ENCODE data around the gene THG1L. TPM values are rescaled to one million over a fixed set of nuclear protein-coding genes. Genes with fewer than 3 reads are reported as not detected.

THG1L gene
- total RNA-seq (2014; rRNA removed; shearing (Covaris generic)) (11.8 and 12.2 TPM in 2 replicates), polyA plus RNA-seq (2016; fragmentation: Nextera tagmentation; extraction: Ambion mirVana) (13.8 and 15.9 TPM in 2 replicates)
- long read RNA-seq, transcript THG1L-201 (6 exons, 3,107 nt) = major isoform, 14 of 17 reads
- long read RNA-seq, partial matches to known transcripts = 0 of 17 reads
- long read RNA-seq, other reads (novel, unspliced or antisense) = 3 of 17 reads

DNA sequence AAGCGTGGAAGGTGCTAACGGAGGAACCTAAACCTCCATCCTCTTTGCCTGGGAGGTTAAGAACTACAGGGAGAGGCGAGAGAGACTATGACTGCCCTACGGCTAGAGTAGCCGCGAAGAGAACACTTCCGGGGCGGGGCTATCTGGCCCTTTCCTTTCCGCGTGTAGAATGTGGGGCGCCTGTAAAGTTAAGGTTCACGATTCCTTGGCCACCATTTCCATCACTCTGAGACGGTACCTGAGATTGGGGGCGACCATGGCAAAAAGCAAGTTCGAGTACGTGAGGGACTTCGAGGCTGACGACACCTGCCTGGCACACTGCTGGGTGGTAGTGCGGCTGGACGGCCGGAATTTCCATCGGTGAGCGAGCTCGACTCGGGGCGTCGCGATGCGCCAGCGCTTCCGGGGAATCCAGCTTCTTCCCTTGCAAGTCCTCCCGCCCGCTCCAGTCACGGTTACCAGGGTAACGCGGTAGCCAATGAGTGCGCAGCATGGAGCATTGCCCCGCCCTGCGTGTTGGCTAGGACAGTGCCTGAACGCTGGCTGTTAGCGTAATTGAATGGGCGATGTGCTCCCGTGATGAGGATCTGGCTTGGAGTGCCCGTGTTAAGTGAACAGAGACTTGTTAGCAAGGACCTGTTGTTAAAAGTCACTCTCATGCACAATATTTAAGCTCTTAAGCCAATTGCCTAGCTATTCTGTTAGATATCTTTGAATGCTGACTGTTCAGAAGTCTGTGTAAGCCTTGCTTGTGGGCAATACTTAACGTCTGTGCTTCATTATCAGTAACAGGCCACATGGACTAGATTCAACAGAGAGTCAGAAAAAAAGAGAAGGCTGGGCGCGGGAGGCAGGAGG is at the start of gene THG1L:
TSS of gene THG1L (plus strand) at position 149 of the 858 bp plus-strand sequence. CDS start at position 170, 21 bp downstream.
- Histone ChIP-seq H3K4me3 (peak within 1 kb of the TSS; percentile 63), H3K36me3 (ENCODE audit: insufficient read depth) (peaks cover 23% of the 10 kb centered on the region), H3K27ac (ENCODE audit: low read depth) (0 out of 2 replicates have a peak within 1 kb of the TSS, but pooled peaks have one; percentile 43), H3K9me2 (ENCODE audit: insufficient read depth) (no peaks in the 10 kb centered on the region), H3K4me1 (ENCODE audit: insufficient read depth) (0 out of 2 replicates have a peak, but pooled peaks cover 3% of the 10 kb centered on the region), H3K27me3 (ENCODE audit: insufficient read depth) (no peaks in the 10 kb centered on the region), H2AFZ (peak within 1 kb of the TSS; percentile 75; the same call in 1 of the 2 replicates), H4K20me1 (replicated peaks; ENCODE audit: insufficient read depth) (0 out of 2 replicates have a peak, but pooled peaks cover 10% of the 10 kb centered on the region), H3F3A (replicated peaks; ENCODE audit: low read depth) (no peaks in the 10 kb centered on the region), H3K4me2 (peak within 1 kb of the TSS; percentile 87), H3K79me2 (replicated peaks; ENCODE audit: insufficient read depth) (peaks cover 3% of the 10 kb centered on the region; the same call in 1 of the 2 replicates)
- no peaks in the 10 kb centered on the region for H3K9me3 Mint-ChIP-seq
- H3K27ac Mint-ChIP-seq = peak within 1 kb of the TSS; percentile 100
- H3K36me3 Mint-ChIP-seq (ENCODE audit: low read depth) = peaks cover 30% of the 10 kb centered on the region
- peaks cover 12% of the 10 kb centered on the region for H3K27me3 Mint-ChIP-seq (ENCODE audit: insufficient read depth, low read depth, poor library complexity)
- DNase-seq (ENCODE audit: low spot score) (peak; percentile 99), ATAC-seq (peak; percentile 99)
- peak within 1 kb of the TSS; percentile 98 for H3K4me3 Mint-ChIP-seq
- peaks cover 5% of the 10 kb centered on the region for H3K4me1 Mint-ChIP-seq
- TF ChIP-seq EZH2phosphoT487 (IDR thresholded peaks at IDR 0.05; ENCODE audit: unreplicated experiment) (no peak), POLR2AphosphoS5 (IDR thresholded peaks at IDR 0.05; ENCODE audit: low read depth) (peak; percentile 85), EZH2 (IDR thresholded peaks at IDR 0.05; ENCODE audit: low read depth, unreplicated experiment) (no peak), ETS1 (IDR thresholded peaks at IDR 0.05) (peak; percentile 91), ZNF114 (CRISPR knock-in tag; IDR thresholded peaks at IDR 0.05) (no peak), CREB1 (CRISPR knock-in tag; IDR thresholded peaks at IDR 0.05; ENCODE audit: low read depth) (peak; percentile 85), ZNF331 (CRISPR knock-in tag; IDR thresholded peaks at IDR 0.05; ENCODE audit: low read depth) (peak; percentile 6; the same call in 1 of the 2 replicates), STAT1 (IDR thresholded peaks at IDR 0.05; ENCODE audit: unreplicated experiment) (no peak), JUNB (IDR thresholded peaks at IDR 0.05; ENCODE audit: unreplicated experiment) (no peak), REST (IDR thresholded peaks at IDR 0.05; ENCODE audit: unreplicated experiment) (no peak)
- TF ChIP-seq, protein P1, sequence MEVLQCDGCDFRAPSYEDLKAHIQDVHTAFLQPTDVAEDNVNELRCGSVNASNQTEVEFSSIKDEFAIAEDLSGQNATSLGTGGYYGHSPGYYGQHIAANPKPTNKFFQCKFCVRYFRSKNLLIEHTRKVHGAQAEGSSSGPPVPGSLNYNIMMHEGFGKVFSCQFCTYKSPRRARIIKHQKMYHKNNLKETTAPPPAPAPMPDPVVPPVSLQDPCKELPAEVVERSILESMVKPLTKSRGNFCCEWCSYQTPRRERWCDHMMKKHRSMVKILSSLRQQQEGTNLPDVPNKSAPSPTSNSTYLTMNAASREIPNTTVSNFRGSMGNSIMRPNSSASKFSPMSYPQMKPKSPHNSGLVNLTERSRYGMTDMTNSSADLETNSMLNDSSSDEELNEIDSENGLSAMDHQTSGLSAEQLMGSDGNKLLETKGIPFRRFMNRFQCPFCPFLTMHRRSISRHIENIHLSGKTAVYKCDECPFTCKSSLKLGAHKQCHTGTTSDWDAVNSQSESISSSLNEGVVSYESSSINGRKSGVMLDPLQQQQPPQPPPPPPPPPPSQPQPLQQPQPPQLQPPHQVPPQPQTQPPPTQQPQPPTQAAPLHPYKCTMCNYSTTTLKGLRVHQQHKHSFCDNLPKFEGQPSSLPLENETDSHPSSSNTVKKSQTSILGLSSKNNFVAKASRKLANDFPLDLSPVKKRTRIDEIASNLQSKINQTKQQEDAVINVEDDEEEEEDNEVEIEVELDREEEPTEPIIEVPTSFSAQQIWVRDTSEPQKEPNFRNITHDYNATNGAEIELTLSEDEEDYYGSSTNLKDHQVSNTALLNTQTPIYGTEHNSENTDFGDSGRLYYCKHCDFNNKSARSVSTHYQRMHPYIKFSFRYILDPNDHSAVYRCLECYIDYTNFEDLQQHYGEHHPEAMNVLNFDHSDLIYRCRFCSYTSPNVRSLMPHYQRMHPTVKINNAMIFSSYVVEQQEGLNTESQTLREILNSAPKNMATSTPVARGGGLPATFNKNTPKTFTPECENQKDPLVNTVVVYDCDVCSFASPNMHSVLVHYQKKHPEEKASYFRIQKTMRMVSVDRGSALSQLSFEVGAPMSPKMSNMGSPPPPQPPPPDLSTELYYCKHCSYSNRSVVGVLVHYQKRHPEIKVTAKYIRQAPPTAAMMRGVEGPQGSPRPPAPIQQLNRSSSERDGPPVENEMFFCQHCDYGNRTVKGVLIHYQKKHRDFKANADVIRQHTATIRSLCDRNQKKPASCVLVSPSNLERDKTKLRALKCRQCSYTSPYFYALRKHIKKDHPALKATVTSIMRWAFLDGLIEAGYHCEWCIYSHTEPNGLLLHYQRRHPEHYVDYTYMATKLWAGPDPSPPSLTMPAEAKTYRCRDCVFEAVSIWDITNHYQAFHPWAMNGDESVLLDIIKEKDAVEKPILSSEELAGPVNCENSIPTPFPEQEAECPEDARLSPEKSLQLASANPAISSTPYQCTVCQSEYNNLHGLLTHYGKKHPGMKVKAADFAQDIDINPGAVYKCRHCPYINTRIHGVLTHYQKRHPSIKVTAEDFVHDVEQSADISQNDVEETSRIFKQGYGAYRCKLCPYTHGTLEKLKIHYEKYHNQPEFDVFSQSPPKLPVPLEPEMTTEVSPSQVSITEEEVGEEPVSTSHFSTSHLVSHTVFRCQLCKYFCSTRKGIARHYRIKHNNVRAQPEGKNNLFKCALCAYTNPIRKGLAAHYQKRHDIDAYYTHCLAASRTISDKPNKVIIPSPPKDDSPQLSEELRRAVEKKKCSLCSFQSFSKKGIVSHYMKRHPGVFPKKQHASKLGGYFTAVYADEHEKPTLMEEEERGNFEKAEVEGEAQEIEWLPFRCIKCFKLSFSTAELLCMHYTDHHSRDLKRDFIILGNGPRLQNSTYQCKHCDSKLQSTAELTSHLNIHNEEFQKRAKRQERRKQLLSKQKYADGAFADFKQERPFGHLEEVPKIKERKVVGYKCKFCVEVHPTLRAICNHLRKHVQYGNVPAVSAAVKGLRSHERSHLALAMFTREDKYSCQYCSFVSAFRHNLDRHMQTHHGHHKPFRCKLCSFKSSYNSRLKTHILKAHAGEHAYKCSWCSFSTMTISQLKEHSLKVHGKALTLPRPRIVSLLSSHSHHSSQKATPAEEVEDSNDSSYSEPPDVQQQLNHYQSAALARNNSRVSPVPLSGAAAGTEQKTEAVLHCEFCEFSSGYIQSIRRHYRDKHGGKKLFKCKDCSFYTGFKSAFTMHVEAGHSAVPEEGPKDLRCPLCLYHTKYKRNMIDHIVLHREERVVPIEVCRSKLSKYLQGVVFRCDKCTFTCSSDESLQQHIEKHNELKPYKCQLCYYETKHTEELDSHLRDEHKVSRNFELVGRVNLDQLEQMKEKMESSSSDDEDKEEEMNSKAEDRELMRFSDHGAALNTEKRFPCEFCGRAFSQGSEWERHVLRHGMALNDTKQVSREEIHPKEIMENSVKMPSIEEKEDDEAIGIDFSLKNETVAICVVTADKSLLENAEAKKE (CRISPR knock-in tag; IDR thresholded peaks at IDR 0.05) = no peak
- TF ChIP-seq, protein P2, sequence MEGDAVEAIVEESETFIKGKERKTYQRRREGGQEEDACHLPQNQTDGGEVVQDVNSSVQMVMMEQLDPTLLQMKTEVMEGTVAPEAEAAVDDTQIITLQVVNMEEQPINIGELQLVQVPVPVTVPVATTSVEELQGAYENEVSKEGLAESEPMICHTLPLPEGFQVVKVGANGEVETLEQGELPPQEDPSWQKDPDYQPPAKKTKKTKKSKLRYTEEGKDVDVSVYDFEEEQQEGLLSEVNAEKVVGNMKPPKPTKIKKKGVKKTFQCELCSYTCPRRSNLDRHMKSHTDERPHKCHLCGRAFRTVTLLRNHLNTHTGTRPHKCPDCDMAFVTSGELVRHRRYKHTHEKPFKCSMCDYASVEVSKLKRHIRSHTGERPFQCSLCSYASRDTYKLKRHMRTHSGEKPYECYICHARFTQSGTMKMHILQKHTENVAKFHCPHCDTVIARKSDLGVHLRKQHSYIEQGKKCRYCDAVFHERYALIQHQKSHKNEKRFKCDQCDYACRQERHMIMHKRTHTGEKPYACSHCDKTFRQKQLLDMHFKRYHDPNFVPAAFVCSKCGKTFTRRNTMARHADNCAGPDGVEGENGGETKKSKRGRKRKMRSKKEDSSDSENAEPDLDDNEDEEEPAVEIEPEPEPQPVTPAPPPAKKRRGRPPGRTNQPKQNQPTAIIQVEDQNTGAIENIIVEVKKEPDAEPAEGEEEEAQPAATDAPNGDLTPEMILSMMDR (conservative IDR thresholded peaks at IDR 0.05; ENCODE audit: low read depth in 2 of 2) = no peak
